GM13976 (cell line): ENCODE measurements around the gene A3GALT2.

Source experiments
- DNase-seq: peaks from one replicate; pipeline ENCODE4 v3.0.0; 2012; ENCODE audit warnings: low spot score
- CTCF ChIP-seq: IDR thresholded peaks from 2 replicates; pipeline ENCODE4 v1.5.1; 2012; ENCODE audit warnings: borderline replicate concordance, mild to moderate bottlenecking; ENCODE audit not compliant: insufficient read depth; ENCODE audit errors: extremely low read depth, missing control alignments, control extremely low read depth
- in situ Hi-C: fragments of 300-500 bp; cut with MboI; formaldehyde crosslinking; loops from one replicate; pipeline ENCODE4 v1.12.0; 2022; ENCODE audit warnings: low sequenced_read_pairs, mixed read lengths, inconsistent platforms; ENCODE audit not compliant: unreplicated experiment

A3GALT2 gene

DNA sequence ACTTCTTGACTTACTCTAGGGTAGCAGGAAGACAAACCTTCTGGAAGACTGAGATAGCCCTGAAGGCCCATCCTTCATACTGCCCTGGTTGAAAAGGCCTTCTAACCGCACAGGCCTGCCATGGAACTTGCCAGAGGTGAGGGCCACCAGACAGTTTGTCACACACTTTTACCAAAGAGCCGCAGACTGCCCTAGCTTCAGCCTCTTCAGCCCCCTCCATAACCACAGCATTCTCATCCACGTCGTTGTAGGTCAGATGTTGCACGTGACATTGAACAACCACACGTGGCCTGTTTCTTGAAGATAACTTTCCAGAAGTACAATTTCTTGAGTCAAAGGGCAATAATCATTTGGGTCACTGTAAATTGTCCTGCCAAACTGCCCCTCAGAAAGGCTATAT lies 45.7 kb downstream of the A3GALT2 start:
- no peak for TF ChIP-seq CTCF
- DNase-seq: no peak
- in situ Hi-C loops: no loop called here

- TF ChIP-seq CTCF: no peak
- in situ Hi-C loops: no loop called here
- DNase-seq: no peak
These were observed 46.5 kb downstream of the A3GALT2 start for GRCh38 chr1:33274446-33274845.

DNA sequence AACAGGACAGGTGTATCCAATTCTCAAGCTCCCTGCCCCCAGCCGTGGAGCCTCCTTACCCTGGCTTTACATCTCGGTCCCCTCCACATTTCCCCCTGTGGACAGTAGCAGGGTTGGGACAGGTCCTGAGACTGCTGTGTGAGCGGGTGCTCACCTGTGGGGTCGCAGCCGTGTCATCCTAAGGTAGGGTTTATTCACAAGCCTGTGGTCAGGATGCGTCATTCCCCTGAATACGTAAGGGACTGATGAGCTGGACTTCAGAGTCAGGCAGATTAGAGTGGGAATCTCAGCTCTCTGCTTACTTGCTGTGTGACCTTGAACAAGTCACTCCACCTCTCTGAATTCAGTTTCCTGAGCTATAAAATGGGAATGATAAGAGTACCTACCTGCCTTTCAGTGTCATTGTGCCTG lies 46.9 kb downstream of the A3GALT2 start:
- DNase-seq: no peak
- in situ Hi-C loops: no loop called here
- no peak for TF ChIP-seq CTCF

- no peak for DNase-seq
- TF ChIP-seq CTCF: no peak
These were observed 47.5 kb downstream of the A3GALT2 start for GRCh38 chr1:33273406-33273805.

GRCh38 chr1:33272930-33273329 lies 48.0 kb downstream of the A3GALT2 start:
- DNase-seq: no peak
- in situ Hi-C loops: no loop called here
- TF ChIP-seq CTCF: no peak

More at GRCh38 chr1:33273406-33273805, 47.5 kb downstream of the A3GALT2 start:
- in situ Hi-C loops: no loop called here

GRCh38 chr1:33272509-33272908 lies 48.4 kb downstream of the A3GALT2 start:
- no peak for TF ChIP-seq CTCF
- DNase-seq: no peak
- in situ Hi-C loops: no loop called here
